ENCODE data around the gene PUM1. TPM values are rescaled to one million over a fixed set of nuclear protein-coding genes. Genes with fewer than 3 reads are reported as not detected.

Gene PUM1
- total RNA-seq, 4 donors from 2014 or later = 75.1 to 104 (median 86.4) TPM

DNA sequence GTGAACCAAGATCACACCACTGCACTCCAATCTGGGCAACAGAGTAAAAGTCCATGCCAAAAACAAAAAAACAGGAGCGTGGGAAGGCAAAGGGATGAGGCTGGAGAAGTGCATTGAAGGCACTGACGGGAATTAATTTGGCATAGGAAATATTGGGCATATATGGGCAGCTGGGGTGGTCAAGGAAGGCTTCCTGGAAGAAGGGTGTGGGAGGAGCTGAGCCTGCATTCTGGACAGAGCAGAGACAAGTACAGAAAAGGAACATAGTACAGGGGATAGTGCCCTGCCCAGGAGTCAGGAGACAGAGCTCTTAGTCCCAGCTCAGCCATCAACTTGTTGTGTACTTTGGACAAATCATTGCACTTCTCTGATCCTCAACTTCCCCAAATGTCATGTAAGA, 168.6 kb downstream of the PUM1 start:
- TF ChIP-seq CTCF (IDR thresholded peaks at IDR 0.05; ENCODE audit: low read depth) = no peak

- TF ChIP-seq CTCF (IDR thresholded peaks at IDR 0.05; ENCODE audit: low read depth) = no peak
Observed at GRCh38 chr1:30895944-30896660, 169.4 kb downstream of the PUM1 start.

GRCh38 chr1:30895382-30895943, 170.1 kb downstream of the PUM1 start:
- no peak for TF ChIP-seq CTCF (IDR thresholded peaks at IDR 0.05; ENCODE audit: low read depth)

GRCh38 chr1:30894508-30894973, 171.0 kb downstream of the PUM1 start:
- no peak for TF ChIP-seq CTCF (IDR thresholded peaks at IDR 0.05; ENCODE audit: low read depth)

DNA sequence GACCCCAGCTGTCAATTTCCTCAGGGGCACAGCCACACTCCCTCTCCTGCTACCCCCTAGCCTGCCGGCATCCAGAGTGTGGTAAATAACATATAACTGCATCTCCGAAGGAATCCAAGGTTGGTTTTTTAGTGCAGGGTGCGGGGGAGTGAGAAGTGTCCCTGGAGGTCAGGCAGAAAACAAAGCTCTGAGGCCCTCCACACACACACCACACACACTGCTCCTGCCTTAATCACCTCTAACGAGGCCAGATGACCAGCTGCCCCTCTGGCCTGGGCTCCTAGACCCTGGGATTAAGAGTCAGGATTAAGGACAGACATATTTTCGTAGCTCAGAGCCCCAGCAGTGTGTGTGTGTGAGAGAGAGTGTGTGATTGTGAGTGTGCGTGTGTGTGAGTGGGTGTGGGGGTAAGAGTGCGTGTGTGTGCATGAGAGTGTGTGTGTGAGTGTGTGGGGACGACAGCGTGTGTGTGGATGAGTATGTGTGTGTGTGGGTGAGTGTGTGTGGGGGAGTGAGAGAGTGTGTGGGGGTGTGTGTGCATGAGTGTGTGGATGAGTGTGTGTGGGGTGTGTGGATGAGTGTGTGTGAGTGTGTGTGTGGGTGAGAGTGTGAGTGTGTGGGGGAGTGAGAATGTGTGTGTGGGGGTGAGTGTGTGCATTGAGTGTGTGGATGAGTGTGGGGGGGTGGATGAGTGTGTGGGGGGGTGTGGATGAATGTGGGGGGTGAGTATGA, 171.6 kb downstream of the PUM1 start:
- TF ChIP-seq CTCF (IDR thresholded peaks at IDR 0.05; ENCODE audit: low read depth) = no peak

- TF ChIP-seq CTCF (IDR thresholded peaks at IDR 0.05; ENCODE audit: low read depth) = no peak
Observed at GRCh38 chr1:30892671-30893073, 172.8 kb downstream of the PUM1 start.

GRCh38 chr1:30891227-30891552, 174.3 kb downstream of the PUM1 start:
- no peak for TF ChIP-seq CTCF (IDR thresholded peaks at IDR 0.05; ENCODE audit: low read depth)

All from subcutaneous adipose tissue (tissue), 4 donors.